NCI-H2107 treated with DMSO at 0.1 percent for 48 hours (cell line): ENCODE measurements around the gene MGAM2.

Experiments
- DNase-seq: peaks from one replicate; lab custom pipeline; 2025; ENCODE audit not compliant: unreplicated experiment; lab: John Stamatoyannopoulos, UW

The MGAM2 gene

GRCh38 chr7:142174441-142174840 is 62.9 kb downstream of the MGAM2 start:
- no peak for DNase-seq

DNA sequence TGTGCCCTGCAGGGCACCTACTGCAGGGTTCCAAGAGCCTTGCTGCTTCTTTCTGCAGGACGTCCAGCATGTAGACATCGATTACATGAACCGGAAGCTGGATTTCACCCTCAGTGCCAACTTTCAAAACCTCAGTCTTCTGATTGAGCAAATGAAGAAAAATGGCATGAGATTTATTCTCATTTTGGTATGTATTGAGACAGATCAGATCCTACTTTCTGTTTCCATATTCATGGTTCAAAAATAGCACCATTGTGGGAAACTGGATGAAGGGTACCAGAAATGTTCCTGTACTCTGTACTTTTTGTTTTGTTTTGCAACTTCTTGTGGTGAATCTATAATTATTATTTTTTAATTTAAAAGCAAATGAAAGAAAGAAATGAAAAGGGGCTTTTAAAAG is 64.1 kb downstream of the MGAM2 start:
- DNase-seq: no peak

- no peak for DNase-seq
Measured at GRCh38 chr7:142176901-142177300, 65.4 kb downstream of the MGAM2 start.

- no peak for DNase-seq
Measured at GRCh38 chr7:142177869-142178268, 66.4 kb downstream of the MGAM2 start.

- DNase-seq: no peak
Measured at GRCh38 chr7:142180426-142180825, 68.9 kb downstream of the MGAM2 start.

DNA sequence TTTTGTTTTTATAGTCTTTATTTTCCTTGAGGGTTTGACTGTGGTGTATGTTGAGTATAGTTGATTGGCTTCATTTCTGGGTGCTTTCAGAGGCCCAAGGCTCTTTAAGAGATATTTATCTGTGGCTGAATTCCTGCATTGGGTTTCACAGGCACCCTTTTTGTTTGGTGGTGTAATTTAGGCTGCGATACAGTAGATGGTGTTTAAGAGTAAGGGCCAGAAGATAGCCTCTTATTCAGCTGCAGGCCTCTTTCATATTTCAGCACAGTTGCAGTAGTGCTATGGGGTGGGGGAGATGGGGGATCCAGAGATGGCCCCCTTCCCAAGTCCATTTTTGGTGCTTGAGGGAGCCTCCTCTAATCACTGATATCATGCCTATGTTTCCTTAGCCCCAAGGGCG is 69.7 kb downstream of the MGAM2 start:
- no peak for DNase-seq

DNA sequence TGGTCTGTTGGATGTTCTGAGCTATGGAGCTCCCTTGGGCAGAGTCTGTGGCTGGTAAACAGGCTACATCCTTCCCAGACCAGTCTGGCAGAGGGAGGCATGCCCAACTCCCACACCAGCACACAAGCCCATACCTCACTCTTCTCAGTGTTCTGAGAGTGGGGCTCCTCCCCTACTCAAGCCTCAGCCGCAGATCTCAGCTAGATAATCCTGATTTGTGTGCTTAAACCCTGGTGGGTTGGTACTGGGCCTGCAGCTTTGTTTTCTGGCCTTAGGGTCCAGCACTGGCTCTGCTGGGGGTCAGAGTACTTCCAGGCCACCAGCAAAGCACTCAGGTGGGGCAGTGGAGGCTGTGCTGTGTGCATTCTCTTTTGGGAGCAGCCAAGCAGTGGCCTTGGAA is 70.4 kb downstream of the MGAM2 start:
- DNase-seq: no peak

GRCh38 chr7:142185069-142185468 is 73.6 kb downstream of the MGAM2 start:
- DNase-seq: no peak

DNA sequence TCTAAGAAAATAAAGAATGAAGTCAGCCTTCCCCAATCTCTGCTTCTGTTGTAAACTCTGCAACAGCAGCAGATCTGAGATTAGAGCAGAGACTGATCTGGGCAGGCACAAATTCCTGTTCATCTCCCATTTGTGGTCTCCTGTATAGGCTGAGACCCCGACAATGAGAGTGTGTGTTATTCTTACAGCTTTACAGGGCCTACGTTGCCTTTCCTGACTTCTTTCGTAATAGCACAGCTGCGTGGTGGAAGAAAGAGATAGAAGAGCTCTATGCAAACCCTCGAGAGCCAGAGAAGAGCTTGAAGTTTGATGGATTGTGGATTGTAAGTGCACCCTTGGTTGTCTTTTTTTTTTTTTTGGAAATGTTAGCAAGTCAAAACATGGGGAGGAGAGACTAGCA is 74.3 kb downstream of the MGAM2 start:
- no peak for DNase-seq

GRCh38 chr7:142188154-142188553 is 76.6 kb downstream of the MGAM2 start:
- no peak for DNase-seq

DNA sequence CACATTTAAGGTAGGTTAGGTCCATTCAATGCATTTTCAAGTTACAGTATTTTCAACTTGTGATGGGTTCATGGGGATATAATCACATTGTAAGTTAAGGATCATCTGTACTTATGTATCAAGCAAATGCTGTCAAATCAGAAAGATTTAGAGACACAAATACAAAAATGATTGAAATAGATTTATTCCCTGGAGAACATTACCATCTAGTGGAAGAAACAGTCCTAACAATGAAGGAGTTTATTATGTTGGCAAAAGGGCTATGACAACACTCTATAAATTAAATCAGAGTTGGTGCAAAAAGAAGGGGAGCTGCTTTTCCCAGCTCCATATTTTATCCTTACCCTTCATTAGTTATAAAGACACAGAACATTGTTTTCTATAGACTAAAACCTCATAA is 77.3 kb downstream of the MGAM2 start:
- DNase-seq: no peak

- no peak for DNase-seq
Measured at GRCh38 chr7:142194201-142194600, 82.7 kb downstream of the MGAM2 start.

- DNase-seq: no peak
Measured at GRCh38 chr7:142196066-142196840, 84.7 kb downstream of the MGAM2 start.

GRCh38 chr7:142200206-142200605 is 88.7 kb downstream of the MGAM2 start:
- DNase-seq: no peak

GRCh38 chr7:142228537-142229104 is 117.1 kb downstream of the MGAM2 start:
- DNase-seq: no peak

DNA sequence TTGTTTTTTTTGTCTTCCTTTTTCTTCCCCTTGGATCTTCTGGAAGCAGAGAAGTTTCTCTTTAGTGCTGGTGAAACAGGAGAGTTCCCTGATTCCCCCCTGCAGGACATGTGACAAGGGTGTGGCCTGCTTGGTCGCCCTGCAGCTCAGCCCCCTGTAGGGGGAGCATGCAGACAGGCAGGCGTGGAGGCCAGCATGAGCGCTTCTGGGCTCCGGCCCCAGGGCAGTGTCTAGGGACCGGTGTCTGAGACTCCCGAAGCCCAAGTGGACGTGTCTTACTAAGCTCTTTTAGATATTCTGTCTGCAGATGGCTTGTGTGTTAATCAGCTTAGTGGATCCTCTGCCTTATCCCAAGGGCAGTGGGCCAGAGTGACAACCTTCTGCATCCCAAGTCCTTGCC is 120.2 kb downstream of the MGAM2 start:
- no peak for DNase-seq

- DNase-seq: no peak
Measured at GRCh38 chr7:142240546-142240945, 129.0 kb downstream of the MGAM2 start.

DNA sequence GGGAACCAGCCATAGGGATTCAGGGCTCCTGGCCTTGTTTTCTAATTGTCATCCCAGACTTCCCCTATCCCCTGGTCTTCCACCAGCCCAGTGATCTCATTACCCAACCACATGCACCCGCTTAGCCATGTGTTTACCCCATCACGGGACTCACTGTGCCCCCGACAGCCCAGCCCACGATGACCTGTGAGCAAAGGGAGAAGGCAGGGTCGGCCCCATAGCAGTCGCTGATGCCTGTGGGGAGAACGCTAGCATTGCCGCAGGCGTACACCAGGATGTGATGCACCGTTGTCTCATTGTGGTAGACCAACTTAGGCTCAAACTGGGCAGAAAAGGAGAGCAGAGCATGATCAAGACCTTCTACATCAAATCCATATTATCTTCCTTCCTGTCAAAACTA is 132.3 kb downstream of the MGAM2 start:
- DNase-seq: no peak

GRCh38 chr7:142248166-142249160 is 136.9 kb downstream of the MGAM2 start:
- DNase-seq: no peak

DNA sequence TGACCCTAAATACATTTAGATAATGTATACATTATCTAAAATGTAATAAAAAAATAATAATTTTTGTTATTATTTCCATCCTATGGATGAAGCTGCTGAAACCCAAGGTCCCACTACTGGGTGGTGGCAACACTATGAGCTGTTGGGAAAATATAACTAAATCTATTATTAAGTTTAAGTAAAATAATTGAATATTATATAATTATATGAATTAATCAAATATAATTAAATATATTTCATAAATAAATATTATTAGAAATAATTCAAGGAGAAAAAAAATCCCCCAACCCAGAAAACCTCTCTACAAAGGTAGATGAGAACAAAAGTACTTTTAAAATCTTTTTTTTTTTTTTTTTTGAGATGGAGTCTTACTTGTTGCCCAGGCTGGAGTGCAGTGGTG is 138.4 kb downstream of the MGAM2 start:
- no peak for DNase-seq

DNA sequence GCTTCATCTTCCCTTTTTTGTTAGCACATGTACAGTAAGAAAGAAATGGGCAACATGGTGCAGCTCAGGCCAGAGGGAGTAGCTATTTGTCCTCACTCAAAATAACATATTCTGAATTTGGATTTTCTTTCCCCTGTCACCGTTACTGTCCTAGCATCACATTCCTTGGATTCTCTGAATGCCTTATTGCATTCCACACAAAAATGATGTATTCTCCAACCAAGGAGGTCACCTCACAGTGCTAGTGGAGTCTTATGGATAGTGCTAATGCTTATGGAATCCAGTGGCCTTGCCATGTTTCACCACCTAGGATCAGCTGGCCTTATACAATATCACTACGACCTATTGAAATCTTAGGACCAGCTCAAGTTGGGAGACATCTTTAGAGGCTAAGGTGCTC is 139.2 kb downstream of the MGAM2 start:
- no peak for DNase-seq

DNA sequence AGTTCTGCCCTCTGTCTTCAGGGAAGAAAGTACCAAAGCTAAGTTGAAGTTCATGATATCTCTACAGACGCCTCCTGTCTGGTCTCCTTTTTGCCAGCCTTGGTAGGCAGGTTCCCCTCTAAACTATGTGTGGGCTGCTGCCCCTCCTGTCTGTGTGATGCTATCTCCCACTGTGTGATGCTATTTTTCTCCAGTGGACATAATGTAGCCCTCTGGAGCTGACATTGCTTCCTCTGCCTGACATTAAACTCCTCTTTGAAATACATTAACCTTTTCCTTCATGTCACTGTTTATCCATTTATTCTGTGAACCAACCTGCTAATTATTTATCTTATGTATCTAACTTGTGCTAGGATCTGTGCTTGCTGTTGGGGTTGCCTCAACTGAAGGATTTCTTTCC is 146.4 kb downstream of the MGAM2 start, which contains the start of gene PRSS58:
Gene PRSS58 (minus strand): TSS at position 101 of the 400 bp plus-strand sequence. CDS start 351 bp downstream, outside the sequence.
- DNase-seq: no peak
